ENCODE results near the gene NFATC4.
"Not testable (repeated sequence)": the region's sequence is repeated elsewhere in the genome, so short reads cannot be mapped to it uniquely, and the experiment has no call there.

Gene NFATC4

GRCh38 chr14:24339284-24340151 lies 28.5 kb upstream of the NFATC4 start, which contains the start of gene RIPK3:
TSS of gene RIPK3 (minus strand) at chr14:24339991. CDS start at chr14:24339826, 165 bp downstream.
- peak; percentile 51 for DNase-seq

DNA sequence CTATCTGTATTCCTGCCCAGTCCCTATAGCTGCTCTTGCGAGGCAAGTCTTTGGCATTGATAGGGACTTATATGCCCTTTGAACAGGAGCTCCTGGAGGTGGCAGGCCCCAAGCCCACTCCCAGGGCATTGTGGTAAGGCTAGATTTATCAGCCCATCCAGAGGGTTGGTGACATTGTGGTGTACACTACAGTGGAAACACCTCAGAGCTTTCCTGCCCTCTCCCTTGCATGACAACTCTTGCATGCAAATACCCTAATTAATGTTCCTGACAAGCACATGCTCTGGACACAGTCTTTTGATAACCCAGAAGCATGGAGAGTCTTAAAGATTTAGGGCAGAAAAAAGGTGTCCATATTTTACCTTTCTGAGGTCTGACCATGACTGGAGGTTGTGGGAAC lies 27.4 kb upstream of the NFATC4 start:
- no peak for DNase-seq

GRCh38 chr14:24342889-24343288 lies 25.1 kb upstream of the NFATC4 start:
- no peak for DNase-seq

GRCh38 chr14:24343795-24344660 lies 24.0 kb upstream of the NFATC4 start:
- no peak for DNase-seq

- no peak for DNase-seq
Measured at GRCh38 chr14:24347134-24347533, 20.9 kb upstream of the NFATC4 start.

DNA sequence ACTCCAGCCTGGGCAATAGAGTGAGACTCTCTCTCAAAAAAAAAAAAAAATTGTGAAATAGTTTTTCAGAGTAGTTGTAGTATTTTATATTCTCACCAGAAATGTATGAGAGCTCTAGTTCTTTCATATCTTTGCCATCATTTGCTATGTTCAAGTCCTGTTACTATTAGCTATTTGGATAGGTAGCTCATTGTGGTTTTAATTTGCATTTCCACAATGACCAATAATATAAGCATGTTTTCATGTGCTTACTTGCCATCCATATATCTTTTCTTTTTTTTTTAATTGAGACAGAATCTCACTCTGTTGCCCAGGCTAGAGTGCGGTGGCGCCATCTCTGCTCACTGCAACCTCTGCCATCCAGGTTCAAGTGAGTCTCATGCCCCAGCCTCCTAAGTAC lies 19.8 kb upstream of the NFATC4 start:
- DNase-seq = no peak

GRCh38 chr14:24349742-24350141 lies 18.2 kb upstream of the NFATC4 start:
- DNase-seq = no peak

- no peak for DNase-seq
Measured at GRCh38 chr14:24351517-24351916, 16.5 kb upstream of the NFATC4 start.

- DNase-seq = no peak
Measured at GRCh38 chr14:24353559-24354481, 14.2 kb upstream of the NFATC4 start.

- DNase-seq = not testable (repeated sequence)
Measured at GRCh38 chr14:24354482-24354825, 13.5 kb upstream of the NFATC4 start.

DNA sequence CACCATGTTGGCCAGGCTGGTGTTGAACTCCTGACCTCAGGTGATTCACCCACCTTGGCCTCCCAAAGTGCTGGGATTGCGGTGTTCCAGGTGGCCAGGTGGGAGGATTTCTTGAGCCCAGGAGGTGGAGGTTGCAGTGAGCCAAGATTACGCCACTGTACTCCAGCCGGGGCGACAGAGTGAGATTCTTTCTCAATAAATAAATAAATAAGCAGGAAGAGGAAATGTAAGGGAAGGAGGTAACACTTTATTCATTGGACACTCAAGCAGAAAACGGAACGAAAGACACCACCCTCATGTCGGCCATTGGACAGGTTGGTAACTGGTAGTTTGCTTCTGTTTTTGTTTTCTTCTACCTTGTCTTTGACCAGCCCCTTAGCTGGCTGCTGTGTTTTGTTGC lies 13.0 kb upstream of the NFATC4 start:
- DNase-seq = no peak

DNA sequence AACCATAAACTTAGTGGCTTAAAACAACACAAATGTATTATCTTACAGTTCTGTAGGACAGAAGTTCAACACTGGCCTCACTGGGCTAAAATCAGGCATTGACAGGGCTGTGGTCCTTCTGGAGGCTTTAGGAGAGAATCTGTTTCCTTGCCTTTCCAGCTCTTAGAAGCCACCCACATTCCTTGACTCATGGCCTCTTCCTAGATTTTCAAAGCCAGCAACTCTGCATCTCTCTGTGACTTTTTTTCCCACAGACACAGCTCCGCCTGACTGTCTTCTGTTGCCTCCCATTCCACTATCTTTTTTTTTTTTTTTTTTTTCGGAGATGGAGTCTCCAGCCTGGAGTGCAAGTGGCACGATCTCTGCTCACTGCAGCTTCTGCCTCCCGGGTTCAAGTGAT lies 11.8 kb upstream of the NFATC4 start:
- no peak for DNase-seq

DNA sequence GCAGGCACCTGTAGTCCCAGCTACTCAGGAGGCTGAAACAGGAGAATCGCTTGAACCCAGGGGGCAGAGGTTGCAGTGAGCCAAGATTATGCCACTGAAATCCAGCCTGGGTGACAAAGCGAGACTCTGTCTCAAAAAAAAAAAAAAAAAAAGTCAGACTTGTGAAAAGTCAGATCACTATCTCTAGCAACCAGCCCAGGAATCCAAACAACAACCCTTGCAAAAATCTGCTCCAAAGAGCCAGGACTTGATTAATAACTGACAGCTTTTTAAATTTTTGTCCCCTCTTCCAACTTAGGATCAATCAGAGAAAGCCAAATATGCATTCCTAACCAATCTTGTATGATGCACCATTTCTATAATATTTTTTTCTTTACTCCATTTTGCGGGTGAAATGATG lies 7.7 kb upstream of the NFATC4 start:
- no peak for DNase-seq

- no peak for DNase-seq
Measured at GRCh38 chr14:24361326-24361725, 6.7 kb upstream of the NFATC4 start.

GRCh38 chr14:24362241-24362960 lies 5.6 kb upstream of the NFATC4 start:
- no peak for DNase-seq

GRCh38 chr14:24363401-24363800 lies 4.6 kb upstream of the NFATC4 start:
- DNase-seq = no peak

DNA sequence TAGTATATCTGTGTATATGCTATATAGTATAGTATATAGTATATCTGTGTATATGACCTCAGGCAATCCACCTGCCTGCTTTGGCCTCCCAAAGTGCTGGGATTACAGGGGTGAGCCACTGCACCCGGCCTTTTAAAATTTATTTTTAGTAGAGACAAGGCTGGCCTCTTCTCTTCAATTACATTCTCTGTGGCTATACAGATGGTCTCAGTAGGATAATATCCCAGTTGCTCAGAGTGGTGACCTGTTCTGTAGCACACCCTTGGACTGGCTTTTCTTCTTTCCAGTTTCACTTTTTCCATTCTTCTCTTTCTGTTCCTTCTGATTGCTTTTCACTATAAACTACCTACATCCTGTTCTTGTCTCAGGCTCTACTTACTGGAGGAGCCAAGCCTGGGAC lies 3.1 kb upstream of the NFATC4 start:
- DNase-seq = no peak

GRCh38 chr14:24365600-24366412 lies 2.2 kb upstream of the NFATC4 start:
- peak; percentile 95 for DNase-seq

- DNase-seq = no peak
Measured at GRCh38 chr14:24366413-24366720, 1.6 kb upstream of the NFATC4 start.

DNA sequence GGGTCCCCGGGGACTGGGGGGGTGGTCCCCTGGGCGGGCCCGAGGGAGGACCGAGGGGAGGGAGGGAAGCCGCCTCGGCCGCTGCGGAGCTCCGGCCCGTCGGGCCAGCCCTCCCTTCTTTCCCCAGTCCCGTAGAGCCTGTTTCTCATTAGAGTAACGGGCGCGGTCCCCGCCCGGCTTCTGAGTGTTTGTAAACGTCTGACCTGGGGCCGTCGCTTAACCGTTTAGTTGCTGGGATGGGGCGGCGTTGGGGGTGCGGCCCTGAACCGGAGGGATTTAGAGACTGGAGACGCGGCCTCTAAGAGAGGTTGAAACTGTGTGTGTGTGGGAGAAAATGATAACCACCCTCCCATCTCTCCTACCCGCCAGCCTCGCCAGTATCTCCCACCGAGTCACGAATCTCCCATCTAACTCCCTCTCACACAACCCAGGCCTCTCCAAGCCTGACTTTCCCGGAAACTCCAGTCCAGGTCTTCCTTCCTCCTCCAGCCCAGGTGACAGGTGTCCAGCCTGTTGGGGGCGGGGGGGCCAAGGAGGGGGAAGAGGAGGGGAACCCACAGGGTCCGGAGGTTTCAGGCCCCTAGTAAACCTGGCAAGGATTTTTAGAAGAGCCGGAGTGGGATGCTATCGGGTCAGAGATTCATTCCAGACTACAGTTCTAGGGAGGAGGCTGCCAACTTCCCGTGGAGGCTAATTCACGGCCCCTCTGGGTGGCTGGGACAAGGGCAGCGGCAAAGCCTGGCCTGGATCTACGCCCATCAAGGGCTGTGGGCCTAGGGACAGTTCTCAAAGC lies 1.1 kb upstream of the NFATC4 start:
- DNase-seq = peak; percentile 97

- no peak for DNase-seq
Measured at GRCh38 chr14:24368212-24368561, 203 bp downstream of the NFATC4 start.
